Measurements from ENCODE around the gene RINT1. TPM values are rescaled to one million over a fixed set of nuclear protein-coding genes. Genes with fewer than 3 reads are reported as not detected.

The RINT1 gene
- total RNA-seq, 1 experiment from 2014 or later: 26.6 TPM

GRCh38 chr7:105489409-105489808 lies 42.6 kb upstream of the RINT1 start:
- no peak for TF ChIP-seq GTF2I (CRISPR knock-in tag; conservative IDR thresholded peaks at IDR 0.05)
- no peak for TF ChIP-seq ZBTB21 (CRISPR knock-in tag; IDR thresholded peaks at IDR 0.05; ENCODE audit: borderline replicate concordance)
- no peak for TF ChIP-seq MLX (CRISPR knock-in tag; IDR thresholded peaks at IDR 0.05)
- TF ChIP-seq PREB (CRISPR knock-in tag; IDR thresholded peaks at IDR 0.05; ENCODE audit: borderline replicate concordance): no peak
- TF ChIP-seq MYBL2 (CRISPR knock-in tag; IDR thresholded peaks at IDR 0.05): no peak
- TF ChIP-seq ZNF219 (CRISPR knock-in tag; IDR thresholded peaks at IDR 0.05; ENCODE audit: borderline replicate concordance): no peak
- TF ChIP-seq PRRX2 (CRISPR knock-in tag; IDR thresholded peaks at IDR 0.05): no peak
- no peak for TF ChIP-seq GABPB1 (CRISPR knock-in tag; IDR thresholded peaks at IDR 0.05)
- TF ChIP-seq SMAD4 (CRISPR knock-in tag; IDR thresholded peaks at IDR 0.05): no peak
- TF ChIP-seq JUN (CRISPR knock-in tag; IDR thresholded peaks at IDR 0.05): no peak
- POLR2A ChIA-PET: no interaction called here
- H3K9me3 Mint-ChIP-seq: no peaks in the 10 kb centered on the region
- H3K4me3 Mint-ChIP-seq: no peak overlapping the region
- no peaks in the 10 kb centered on the region for H3K27me3 Mint-ChIP-seq (ENCODE audit: low read depth)
- H3K4me1 Mint-ChIP-seq: no peaks in the 10 kb centered on the region
- peak overlapping the region; percentile 58 for H3K27ac Mint-ChIP-seq
- no peak for ATAC-seq
- peaks cover 51% of the 10 kb centered on the region for H3K36me3 Mint-ChIP-seq
- CTCF ChIA-PET: interaction anchor here (0.8 kb wide), 1 partner anchor 233 kb away, joined by 5 read pairs; no protein-coding TSS in a partner anchor
- no peak for DNase-seq (ENCODE audit: low spot score)

GRCh38 chr7:105493196-105493922 lies 38.6 kb upstream of the RINT1 start:
- Mint-ChIP-seq H3K9me3 (no peaks in the 10 kb centered on the region), H3K4me1 (no peaks in the 10 kb centered on the region), H3K36me3 (peaks cover 25% of the 10 kb centered on the region), H3K4me3 (no peak overlapping the region), H3K27ac (peak overlapping the region; percentile 50), H3K27me3 (ENCODE audit: low read depth) (no peaks in the 10 kb centered on the region)
- POLR2A ChIA-PET: no interaction called here
- CTCF ChIA-PET: no interaction called here
- ATAC-seq (no peak), DNase-seq (ENCODE audit: low spot score) (no peak)
- no peak for TF ChIP-seq FOXP1 (CRISPR knock-in tag; IDR thresholded peaks at IDR 0.05; ENCODE audit: borderline replicate concordance)
- no peak for TF ChIP-seq ZNF121 (CRISPR knock-in tag; IDR thresholded peaks at IDR 0.05)
- no peak for TF ChIP-seq FOXK1 (CRISPR knock-in tag; IDR thresholded peaks at IDR 0.05)
- no peak for TF ChIP-seq E2F5 (CRISPR knock-in tag; IDR thresholded peaks at IDR 0.05)
- TF ChIP-seq ERG (CRISPR knock-in tag; IDR thresholded peaks at IDR 0.05): no peak
- no peak for TF ChIP-seq ZNF232 (CRISPR knock-in tag; IDR thresholded peaks at IDR 0.05)
- TF ChIP-seq ZSCAN18 (CRISPR knock-in tag; IDR thresholded peaks at IDR 0.05): no peak
- TF ChIP-seq MAX (CRISPR knock-in tag; IDR thresholded peaks at IDR 0.05): no peak
- no peak for TF ChIP-seq CTCF (IDR thresholded peaks at IDR 0.05)
- no peak for TF ChIP-seq SP1 (CRISPR knock-in tag; conservative IDR thresholded peaks at IDR 0.05)
- TF ChIP-seq ESRRA (CRISPR knock-in tag; IDR thresholded peaks at IDR 0.05; ENCODE audit: borderline replicate concordance): no peak
- no peak for TF ChIP-seq AR (CRISPR knock-in tag; IDR thresholded peaks at IDR 0.05)
- no peak for TF ChIP-seq GABPB1 (CRISPR knock-in tag; IDR thresholded peaks at IDR 0.05)
- TF ChIP-seq FOXJ3 (CRISPR knock-in tag; IDR thresholded peaks at IDR 0.05; ENCODE audit: borderline replicate concordance): no peak
- no peak for TF ChIP-seq CBFB (CRISPR knock-in tag; IDR thresholded peaks at IDR 0.05; ENCODE audit: low read depth)
- no peak for TF ChIP-seq NR3C1 (CRISPR knock-in tag; conservative IDR thresholded peaks at IDR 0.05; ENCODE audit: low read depth)

All from WTC11 (cell line).